ENCODE results near the gene FARP1.

GRCh38 chr13:98415326-98416070, 272.6 kb downstream of the FARP1 start:
- no peak for TF ChIP-seq POLR2A (IDR thresholded peaks at IDR 0.05)
- TF ChIP-seq CTCF (IDR thresholded peaks at IDR 0.05), result no peak
